Heart right ventricle (tissue), 16 donors: Measurements from ENCODE around the gene TSPAN9. TPM values are rescaled to one million over a fixed set of nuclear protein-coding genes. Genes with fewer than 3 reads are reported as not detected.

ENCODE experiments used
- ATAC-seq, 8 donors: fragments of 200-7000 bp; cut with Tn5 transposase; one replicate each; pipeline ENCODE4 v1.9.1; 2020; ENCODE audit warnings: mild to moderate bottlenecking in 8 of 8, moderate library complexity in 8 of 8, moderate number of reproducible peaks in 1 of 8
- DNase-seq, 2 donors: peaks; one replicate each; pipeline ENCODE4 v3.0.0-alpha.2; 2020
- H3K27ac ChIP-seq, 10 donors: fragments of 200-600 bp; sonication (generic) in 2 of 10; one replicate each; pipeline versions ENCODE4 v1.5.0 to v1.8.0; 2020 to 2022; ENCODE audit warnings: mild to moderate bottlenecking in 3 of 10
- H3K27me3 ChIP-seq, 7 donors: fragments of 200-600 bp; one replicate each; pipeline ENCODE4 v1.8.0; 2021 to 2022; ENCODE audit warnings: mild to moderate bottlenecking in 2 of 7
- H3K36me3 ChIP-seq, 9 donors: fragments of 200-600 bp; sonication (generic) in 1 of 9; one replicate each; pipeline versions ENCODE4 v1.5.0 to v1.8.0; 2020 to 2022; ENCODE audit warnings: mild to moderate bottlenecking in 2 of 9
- H3K4me1 ChIP-seq, 9 donors: fragments of 200-600 bp; sonication (generic) in 1 of 9; one replicate each; pipeline versions ENCODE4 v1.5.0 to v1.8.0; 2020 to 2022; ENCODE audit warnings: mild to moderate bottlenecking in 4 of 9
- H3K4me3 ChIP-seq, 10 donors: fragments of 200-600 bp; sonication (generic) in 2 of 10; one replicate each; pipeline versions ENCODE4 v1.5.0 to v1.8.0; 2020 to 2022; ENCODE audit warnings: mild to moderate bottlenecking in 7 of 10, moderate library complexity in 2 of 10
- H3K9me3 ChIP-seq, 11 donors: fragments of 200-600 bp in 10 of 11; sonication (generic) in 2 of 11; one replicate each; pipeline versions ENCODE4 v1.5.0 to v1.8.0; 2013 to 2022; ENCODE audit warnings: mild to moderate bottlenecking in 2 of 11, control low read depth in 1 of 11, moderate library complexity in 1 of 11
- WGBS, 2 donors: extraction: QIAGEN DNeasy Blood & Tissue Kit; methylation state at CpG; one replicate each; pipeline ENCODE4 v1.1.7; 2013; ENCODE audit warnings: inconsistent platforms in 1 of 2; 5-methylcytosine and 5-hydroxymethylcytosine counted together
- intact Hi-C, 10 donors: fragments of 100-400 bp; cut with DNase I; formaldehyde crosslinking; loops; one replicate each; pipeline versions ENCODE4 v1.11.1 to v1.14.2; 2022
- polyA plus RNA-seq, 2 donors: library from polyadenylated mRNA; stranded (reverse); fragments of 200-250 nt; gene quantifications; one replicate each; pipeline ENCODE4 v1.2.3, GENCODE V29; 2013
- total RNA-seq, 10 donors: library from RNA; stranded (reverse); fragmentation: NEBNext Ultra II Directional in 3 of 10; extraction: Animal tissue kit (Norgen Biotek cat#: 25700) in 3 of 10; gene quantifications; one replicate each; pipeline versions ENCODE4 v1.2.1 to v1.2.4, GENCODE V29; 2021 to 2023
- TF ChIP-seq, protein P1 (sequence below), 9 donors: fragments of 200-600 bp; sonication (generic) in 2 of 9; IDR thresholded peaks; one replicate each; pipeline versions ENCODE4 v1.5.0 to v1.8.0; 2021 to 2022; ENCODE audit warnings: antibody characterized with exemption in 9 of 9, mild to moderate bottlenecking in 5 of 9, moderate library complexity in 1 of 9
- donor health status: Arrhythmogenic right ventricular cardiomyopathy.
- donor health status: ischemic (EF 13 %, LVEDD 7.1; RV severe dilation, severe dysfunction).
- donor health status: healthy with polysubstance abuse.
- donor health status: DM: no; HTN: yes; CAD: no.
- donor health status: DM: no; HTN: no; CAD: no.
- donor health status: ischemic (EF 25% LVEDD 6.9; RV normal size, moderate dysfunction).
- donor health status: ischemic (EF 25% LVEDD 5.7; RV mildly dilated, moderate dysfunction).
- donor health status: healthy.
- donor health status: DM: yes; HTN: yes; CAD: no.
- donor health status: Ischemic cardiomyopathy.
- donor health status: ischemic (EF 35%, LVEDD 5.7; RV mildly dilated, moderate dysfunction).
- donor health status: nonischemic (EF 11% LVEDD 7.7; RV severe dilation, severe dysfunction).
- donor health status: DM: yes; HTN: yes; CAD: no.
- donor health status: PGD.
- donor health status: ischemic (EF 29% LVEDD 5.4; RV normal size, mild dysfunction).
- donor health status: nonischemic (EF 23%, LVEDD 6.1; RV moderate dilation, normal function).

Gene TSPAN9
- total and polyA plus RNA-seq, 12 donors = 63.0 to 401 (median 251) TPM

DNA sequence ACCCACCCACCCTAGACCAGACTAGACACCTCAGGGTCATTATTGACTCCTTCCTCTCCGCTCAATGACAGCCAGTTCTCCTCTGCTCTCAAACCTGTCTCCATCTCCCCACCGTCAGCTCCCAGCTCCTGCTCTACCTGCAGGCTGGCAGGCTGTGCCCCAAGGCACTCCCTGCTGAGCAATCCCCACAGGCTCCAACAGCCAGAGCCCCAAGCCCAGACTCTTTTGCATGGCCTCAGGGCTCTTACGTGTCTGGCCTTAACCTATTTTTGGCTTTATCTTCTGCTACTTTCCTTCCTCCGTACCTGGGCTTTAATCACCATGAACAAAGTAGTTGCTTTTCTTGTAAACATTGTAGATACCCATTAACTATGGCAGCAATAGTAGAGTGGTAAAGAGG is 250.9 kb downstream of the TSPAN9 start:
- no peaks in the 10 kb centered on the region for H3K27me3 ChIP-seq
- peaks cover 0 to 34% (median 5%) of the 10 kb centered on the region in 9 donors for H3K4me1 ChIP-seq
- H3K9me3 ChIP-seq = no peaks in the 10 kb centered on the region
- intact Hi-C loops = no loop called here
- ATAC-seq = peak in 1 of 8 donors; percentile 10
- peak overlapping the region in 1 of 10 donors; percentile 50 for H3K27ac ChIP-seq
- no peak for DNase-seq
- TF ChIP-seq, protein P1, sequence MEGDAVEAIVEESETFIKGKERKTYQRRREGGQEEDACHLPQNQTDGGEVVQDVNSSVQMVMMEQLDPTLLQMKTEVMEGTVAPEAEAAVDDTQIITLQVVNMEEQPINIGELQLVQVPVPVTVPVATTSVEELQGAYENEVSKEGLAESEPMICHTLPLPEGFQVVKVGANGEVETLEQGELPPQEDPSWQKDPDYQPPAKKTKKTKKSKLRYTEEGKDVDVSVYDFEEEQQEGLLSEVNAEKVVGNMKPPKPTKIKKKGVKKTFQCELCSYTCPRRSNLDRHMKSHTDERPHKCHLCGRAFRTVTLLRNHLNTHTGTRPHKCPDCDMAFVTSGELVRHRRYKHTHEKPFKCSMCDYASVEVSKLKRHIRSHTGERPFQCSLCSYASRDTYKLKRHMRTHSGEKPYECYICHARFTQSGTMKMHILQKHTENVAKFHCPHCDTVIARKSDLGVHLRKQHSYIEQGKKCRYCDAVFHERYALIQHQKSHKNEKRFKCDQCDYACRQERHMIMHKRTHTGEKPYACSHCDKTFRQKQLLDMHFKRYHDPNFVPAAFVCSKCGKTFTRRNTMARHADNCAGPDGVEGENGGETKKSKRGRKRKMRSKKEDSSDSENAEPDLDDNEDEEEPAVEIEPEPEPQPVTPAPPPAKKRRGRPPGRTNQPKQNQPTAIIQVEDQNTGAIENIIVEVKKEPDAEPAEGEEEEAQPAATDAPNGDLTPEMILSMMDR (IDR thresholded peaks at IDR 0.05) = no peak
- H3K36me3 ChIP-seq = no peaks in the 10 kb centered on the region
- no peak overlapping the region for H3K4me3 ChIP-seq
- 79 to 84% methylated on average over 4 of the region's 4 CpGs for WGBS, 2 donors

GRCh38 chr12:3328571-3328970 is 251.4 kb downstream of the TSPAN9 start:
- DNase-seq = no peak
- WGBS, 2 donors = 90% methylated on average over 14 of the region's 14 CpGs
- TF ChIP-seq, protein P1 (IDR thresholded peaks at IDR 0.05) = no peak
- H3K27ac ChIP-seq = no peak overlapping the region
- no peaks in the 10 kb centered on the region for H3K9me3 ChIP-seq
- intact Hi-C loops = no loop called here
- no peaks in the 10 kb centered on the region for H3K27me3 ChIP-seq
- H3K4me1 ChIP-seq = peaks cover 0 to 39% (median 7%) of the 10 kb centered on the region in 9 donors
- H3K36me3 ChIP-seq = no peaks in the 10 kb centered on the region
- no peak overlapping the region for H3K4me3 ChIP-seq
- no peak for ATAC-seq

GRCh38 chr12:3329361-3329760 is 252.2 kb downstream of the TSPAN9 start:
- TF ChIP-seq, protein P1 (IDR thresholded peaks at IDR 0.05) = no peak
- H3K36me3 ChIP-seq = no peaks in the 10 kb centered on the region
- intact Hi-C loops = no loop called here
- DNase-seq (no peak), ATAC-seq (no peak)
- H3K9me3 ChIP-seq = no peaks in the 10 kb centered on the region
- no peak overlapping the region for H3K27ac ChIP-seq
- peaks cover 0 to 45% (median 13%) of the 10 kb centered on the region in 9 donors for H3K4me1 ChIP-seq
- H3K27me3 ChIP-seq = no peaks in the 10 kb centered on the region
- H3K4me3 ChIP-seq = no peak overlapping the region
- 77 to 79% methylated on average over 6 of the region's 6 CpGs for WGBS, 2 donors

- no peak overlapping the region for H3K27ac ChIP-seq
- DNase-seq (no peak), ATAC-seq (no peak)
- 89 to 94% methylated on average over 7 of the region's 7 CpGs for WGBS, 2 donors
- H3K4me1 ChIP-seq = peaks cover 0 to 50% (median 17%) of the 10 kb centered on the region in 9 donors
- TF ChIP-seq, protein P1 (IDR thresholded peaks at IDR 0.05) = no peak
- H3K27me3 ChIP-seq = no peaks in the 10 kb centered on the region
- no peaks in the 10 kb centered on the region for H3K36me3 ChIP-seq
- H3K4me3 ChIP-seq = no peak overlapping the region
- no peaks in the 10 kb centered on the region for H3K9me3 ChIP-seq
- intact Hi-C loops = loop anchor here in 1 of 10 donors (10.0 kb wide), 1 partner anchor 284 kb away; no protein-coding TSS in a partner anchor
Measured at GRCh38 chr12:3330976-3331510, 253.9 kb downstream of the TSPAN9 start.
